Right atrium auricular region (tissue), 2 donors: Measurements from ENCODE around the gene PDCD2L. TPM values are rescaled to one million over a fixed set of nuclear protein-coding genes. Genes with fewer than 3 reads are reported as not detected.
"Not testable (repeated sequence)": the region's sequence is repeated elsewhere in the genome, so short reads cannot be mapped to it uniquely, and the experiment has no call there.

Experiments
- DNase-seq: peaks from one replicate; pipeline ENCODE4 v3.0.0-alpha.2; 2019; ENCODE audit warnings: low spot score
- H3K27ac ChIP-seq, 2 donors: fragments of 200-600 bp; sonication (generic); 1 replicate in 1 of 2; 2 replicates in 1 of 2; pipeline ENCODE4 v1.5.1; 2016 to 2019
- H3K27me3 ChIP-seq, 2 donors: fragments of 200-600 bp; sonication (generic); one replicate each; pipeline versions ENCODE4 v1.5.1 to v1.6.0; 2017 to 2019
- H3K36me3 ChIP-seq: fragments of 200-600 bp; sonication (generic); one replicate; pipeline ENCODE4 v1.5.1; 2016
- H3K4me1 ChIP-seq, 2 donors: fragments of 200-600 bp; sonication (generic); one replicate each; pipeline versions ENCODE4 v1.5.1 to v1.6.0; 2017 to 2019
- H3K4me3 ChIP-seq, 2 donors: fragments of 200-600 bp; sonication (generic); 1 replicate in 1 of 2; 2 replicates in 1 of 2; pipeline ENCODE4 v1.5.1; 2017 to 2019; ENCODE audit warnings: mild to moderate bottlenecking in 1 of 2, moderate library complexity in 1 of 2
- H3K9me3 ChIP-seq, 2 donors: fragments of 200-600 bp; sonication (generic); one replicate each; pipeline ENCODE4 v1.5.1; 2019
- total RNA-seq, 2 donors: library from RNA; depleted of rRNA; stranded (reverse); fragments of >200 nt; gene quantifications; one replicate each; pipeline ENCODE4 v1.1.0, GENCODE V29; 2016
- TF ChIP-seq, protein P1 (sequence below), 2 donors: fragments of 200-600 bp; sonication (generic); IDR thresholded peaks; one replicate each; pipeline ENCODE4 v1.5.1; 2019; ENCODE audit warnings: antibody characterized with exemption in 2 of 2

Gene PDCD2L
- total RNA-seq, 2 donors from 2014 or later = 9.5 to 14.0 TPM

DNA sequence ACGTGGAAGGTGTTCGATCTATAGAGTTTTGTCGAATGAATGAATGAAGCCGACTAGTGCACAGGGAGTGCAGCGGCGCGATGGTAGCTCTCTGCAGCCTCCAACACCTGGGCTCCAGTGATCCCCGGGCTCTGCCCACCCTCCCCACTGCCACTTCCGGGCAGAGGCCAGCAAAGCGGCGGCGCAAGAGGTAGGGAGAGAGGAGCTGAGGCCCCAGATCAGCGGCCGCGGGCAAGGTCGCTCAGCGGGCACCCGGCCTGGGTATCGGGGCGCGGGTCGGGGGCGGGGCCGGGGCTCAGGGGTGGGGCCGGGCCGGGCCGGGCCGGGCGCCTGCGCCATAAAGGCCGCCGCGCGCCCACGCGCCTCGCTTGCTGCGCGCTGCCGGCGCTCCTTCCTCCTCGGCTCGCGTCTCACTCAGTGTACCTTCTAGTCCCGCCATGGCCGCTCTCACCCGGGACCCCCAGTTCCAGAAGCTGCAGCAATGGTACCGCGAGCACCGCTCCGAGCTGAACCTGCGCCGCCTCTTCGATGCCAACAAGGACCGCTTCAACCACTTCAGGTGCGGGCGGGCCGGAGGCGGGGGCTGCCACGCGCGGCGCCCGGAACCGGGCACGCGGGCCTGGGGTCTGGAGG is 39.3 kb upstream of the PDCD2L start, which contains the start of gene GPI:
TSS of gene GPI (plus strand) at position 367 of the 633 bp plus-strand sequence. CDS start at position 438, 71 bp downstream.
- no peaks in the 10 kb centered on the region for H3K9me3 ChIP-seq
- H3K4me3 ChIP-seq = peak within 1 kb of the TSS; percentile 75 to 89
- H3K36me3 ChIP-seq = peaks cover 37% of the 10 kb centered on the region
- TF ChIP-seq, protein P1, sequence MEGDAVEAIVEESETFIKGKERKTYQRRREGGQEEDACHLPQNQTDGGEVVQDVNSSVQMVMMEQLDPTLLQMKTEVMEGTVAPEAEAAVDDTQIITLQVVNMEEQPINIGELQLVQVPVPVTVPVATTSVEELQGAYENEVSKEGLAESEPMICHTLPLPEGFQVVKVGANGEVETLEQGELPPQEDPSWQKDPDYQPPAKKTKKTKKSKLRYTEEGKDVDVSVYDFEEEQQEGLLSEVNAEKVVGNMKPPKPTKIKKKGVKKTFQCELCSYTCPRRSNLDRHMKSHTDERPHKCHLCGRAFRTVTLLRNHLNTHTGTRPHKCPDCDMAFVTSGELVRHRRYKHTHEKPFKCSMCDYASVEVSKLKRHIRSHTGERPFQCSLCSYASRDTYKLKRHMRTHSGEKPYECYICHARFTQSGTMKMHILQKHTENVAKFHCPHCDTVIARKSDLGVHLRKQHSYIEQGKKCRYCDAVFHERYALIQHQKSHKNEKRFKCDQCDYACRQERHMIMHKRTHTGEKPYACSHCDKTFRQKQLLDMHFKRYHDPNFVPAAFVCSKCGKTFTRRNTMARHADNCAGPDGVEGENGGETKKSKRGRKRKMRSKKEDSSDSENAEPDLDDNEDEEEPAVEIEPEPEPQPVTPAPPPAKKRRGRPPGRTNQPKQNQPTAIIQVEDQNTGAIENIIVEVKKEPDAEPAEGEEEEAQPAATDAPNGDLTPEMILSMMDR (IDR thresholded peaks at IDR 0.05) = no peak
- H3K4me1 ChIP-seq = peaks cover 0 to 42% of the 10 kb centered on the region in 2 donors
- DNase-seq = no peak
- H3K27me3 ChIP-seq = no peaks in the 10 kb centered on the region
- peak within 1 kb of the TSS; percentile 83 to 84 for H3K27ac ChIP-seq

DNA sequence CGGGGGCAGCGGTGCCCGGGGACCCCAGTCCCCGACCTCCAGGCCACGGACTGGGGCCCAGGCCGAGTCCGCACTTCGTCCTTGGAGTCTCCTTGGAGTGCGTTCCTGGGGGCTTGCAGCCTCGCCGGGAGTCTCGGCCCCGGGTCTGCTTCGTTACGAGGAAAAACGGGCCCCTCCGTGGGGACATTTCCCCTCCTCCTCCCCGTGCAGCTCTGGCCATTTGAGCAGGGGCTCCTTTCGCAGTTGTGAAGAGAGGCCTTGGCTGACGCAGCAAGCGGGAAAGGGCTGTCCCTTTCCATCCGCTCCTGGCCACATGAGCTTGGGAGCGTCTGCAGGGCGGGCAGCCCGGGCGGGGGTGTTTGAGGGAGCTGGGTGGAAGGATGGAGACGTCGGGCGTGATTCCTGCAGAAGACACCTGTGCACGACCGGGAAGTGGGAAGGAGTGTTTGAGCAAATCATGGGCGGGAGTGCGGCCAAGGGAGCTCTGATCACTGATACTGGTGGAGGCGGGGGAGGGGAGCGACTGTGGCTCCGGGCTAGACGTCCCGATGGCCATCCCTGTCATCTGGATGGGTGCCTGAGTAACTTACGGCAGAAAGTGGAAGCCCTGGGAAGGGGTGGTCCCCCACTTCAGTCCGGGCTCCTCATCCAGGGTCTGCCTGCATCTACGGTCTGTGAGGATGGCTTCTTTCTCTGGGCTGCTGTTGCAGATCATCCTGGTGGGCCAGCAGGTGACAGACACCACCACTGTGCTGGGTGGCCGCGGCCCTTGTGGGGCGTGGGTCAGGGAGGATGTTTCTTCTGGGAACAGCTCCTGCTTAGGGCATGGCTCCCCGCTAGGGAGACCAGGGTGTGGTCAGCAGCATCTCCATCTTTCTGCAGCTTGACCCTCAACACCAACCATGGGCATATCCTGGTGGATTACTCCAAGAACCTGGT is 38.5 kb upstream of the PDCD2L start:
- Histone ChIP-seq H3K9me3 (no peaks in the 10 kb centered on the region), H3K27me3 (no peaks in the 10 kb centered on the region), H3K4me3 (peak overlapping the region; percentile 75 to 89), H3K27ac (peak overlapping the region; percentile 83 to 84), H3K36me3 (peaks cover 42% of the 10 kb centered on the region), H3K4me1 (peaks cover 0 to 47% of the 10 kb centered on the region in 2 donors)
- TF ChIP-seq, protein P1 (IDR thresholded peaks at IDR 0.05) = no peak
- no peak for DNase-seq

DNA sequence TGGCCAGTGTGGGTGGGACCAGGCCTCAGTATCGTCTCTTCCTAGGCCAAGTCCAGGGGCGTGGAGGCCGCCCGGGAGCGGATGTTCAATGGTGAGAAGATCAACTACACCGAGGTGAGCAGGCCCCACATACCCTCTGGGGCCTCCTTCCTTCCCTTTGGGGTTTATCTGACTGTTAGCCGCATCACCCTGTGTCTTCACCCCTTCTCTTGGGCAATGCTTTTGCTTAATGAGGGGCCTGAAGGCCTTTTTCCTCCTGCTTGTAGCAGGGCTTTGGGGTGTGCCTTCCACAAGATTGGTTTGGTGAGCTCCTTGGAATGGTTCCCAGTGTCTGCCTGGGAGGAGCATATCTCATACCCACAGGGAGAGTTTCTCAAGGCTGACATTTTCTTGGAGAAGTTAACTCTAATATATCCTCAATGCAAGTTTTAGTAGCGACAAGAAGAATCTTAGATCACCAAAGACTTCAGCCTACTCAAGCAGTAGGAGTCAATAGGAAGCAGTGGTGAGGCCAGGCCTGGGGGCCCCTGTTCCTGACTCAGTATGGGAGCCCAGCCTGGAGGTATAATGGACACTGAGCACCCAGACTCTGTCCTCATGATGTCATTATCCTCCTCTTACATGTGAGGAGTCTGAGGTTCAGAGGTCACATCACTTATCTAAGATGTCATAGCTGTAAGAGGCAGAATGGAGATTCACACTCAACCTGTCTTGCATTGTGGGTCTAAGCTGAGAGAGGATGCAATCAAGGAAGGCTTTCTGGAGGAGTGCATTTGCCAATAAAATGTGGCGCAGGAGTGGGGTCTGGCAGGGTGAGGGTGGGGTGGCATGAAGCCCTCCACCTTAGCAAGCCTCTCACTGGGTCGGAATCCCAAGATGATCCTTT is 37.2 kb upstream of the PDCD2L start:
- H3K27ac ChIP-seq = peak overlapping the region in 1 of 2 donors; percentile 83
- peak overlapping the region in 1 of 2 donors; percentile 75 for H3K4me3 ChIP-seq
- no peak for DNase-seq
- H3K27me3 ChIP-seq = no peaks in the 10 kb centered on the region
- H3K4me1 ChIP-seq = peaks cover 0 to 50% of the 10 kb centered on the region in 2 donors
- TF ChIP-seq, protein P1 (IDR thresholded peaks at IDR 0.05) = no peak
- H3K36me3 ChIP-seq = peaks cover 42% of the 10 kb centered on the region
- no peaks in the 10 kb centered on the region for H3K9me3 ChIP-seq

DNA sequence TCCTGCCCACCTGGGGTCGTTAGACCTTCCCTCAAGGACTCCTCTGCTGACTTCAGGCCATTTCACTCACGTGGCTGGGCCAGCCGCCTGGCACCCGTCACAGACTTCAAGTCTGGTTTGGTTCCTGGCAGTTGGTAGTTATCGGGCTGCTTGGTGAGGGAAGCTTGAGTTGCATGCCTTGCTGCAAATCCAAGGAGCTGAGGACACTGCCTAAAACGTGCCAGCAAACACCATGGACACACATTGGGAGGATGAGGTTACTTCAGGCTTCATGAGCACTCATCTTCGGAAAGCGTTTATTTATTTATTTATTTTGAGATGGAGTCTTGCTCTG is 36.6 kb upstream of the PDCD2L start:
- Histone ChIP-seq H3K27me3 (no peaks in the 10 kb centered on the region), H3K4me3 (no peak overlapping the region), H3K36me3 (peaks cover 48% of the 10 kb centered on the region), H3K4me1 (peaks cover 0 to 50% of the 10 kb centered on the region in 2 donors), H3K27ac (no peak overlapping the region), H3K9me3 (no peaks in the 10 kb centered on the region)
- no peak for DNase-seq
- TF ChIP-seq, protein P1 (IDR thresholded peaks at IDR 0.05) = no peak

DNA sequence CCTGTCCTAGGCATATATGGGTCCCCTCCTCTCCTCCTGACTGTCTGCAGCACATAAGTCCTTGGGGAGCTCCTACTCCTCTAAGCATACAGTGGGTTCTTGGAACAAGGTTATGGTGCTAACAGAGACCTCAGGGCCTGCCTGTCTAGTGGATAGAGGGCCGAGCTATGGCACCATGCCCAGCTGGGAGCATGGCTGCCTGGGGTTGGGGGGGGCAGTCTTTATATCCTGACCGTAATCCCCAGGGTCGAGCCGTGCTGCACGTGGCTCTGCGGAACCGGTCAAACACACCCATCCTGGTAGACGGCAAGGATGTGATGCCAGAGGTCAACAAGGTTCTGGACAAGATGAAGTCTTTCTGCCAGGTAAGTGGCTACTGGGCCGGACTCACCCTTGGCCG is 35.9 kb upstream of the PDCD2L start:
- no peak for DNase-seq
- TF ChIP-seq, protein P1 (IDR thresholded peaks at IDR 0.05) = no peak
- Histone ChIP-seq H3K4me1 (peaks cover 0 to 50% of the 10 kb centered on the region in 2 donors), H3K4me3 (no peak overlapping the region), H3K27ac (no peak overlapping the region), H3K9me3 (no peaks in the 10 kb centered on the region), H3K27me3 (no peaks in the 10 kb centered on the region), H3K36me3 (peaks cover 50% of the 10 kb centered on the region)

DNA sequence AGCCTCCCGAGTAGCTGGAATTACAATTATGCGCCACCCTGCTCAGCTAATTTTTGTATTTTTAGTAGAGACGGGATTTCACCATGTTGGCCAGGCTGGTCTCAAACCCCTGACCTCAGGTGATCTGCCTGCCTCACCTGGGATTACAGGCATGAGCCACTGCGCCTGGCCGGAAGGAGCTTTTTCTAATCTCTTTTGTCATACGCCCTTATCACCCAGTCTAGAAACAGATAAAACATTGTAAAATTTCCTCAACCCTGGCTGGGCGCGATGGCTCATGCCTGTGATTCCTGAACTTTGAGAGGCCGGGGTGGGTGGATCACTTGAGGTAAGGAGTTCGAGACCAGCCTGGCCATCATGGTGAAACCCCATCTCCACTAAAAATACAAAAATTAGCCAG is 35.0 kb upstream of the PDCD2L start:
- not testable (repeated sequence) for DNase-seq, H3K4me3 ChIP-seq
- H3K4me1 ChIP-seq = peaks cover 0 to 48% of the 10 kb centered on the region in 2 donors

More for the DNA sequence above, 35.0 kb upstream of the PDCD2L start:
- H3K9me3 ChIP-seq, H3K27ac ChIP-seq, H3K27me3 ChIP-seq: not testable (repeated sequence)
- peaks cover 56% of the 10 kb centered on the region for H3K36me3 ChIP-seq
